Measurements from ENCODE around the gene GALNTL6. TPM values are rescaled to one million over a fixed set of nuclear protein-coding genes. Genes with fewer than 3 reads are reported as not detected.

The GALNTL6 gene
- total and polyA plus RNA-seq, 2 of the 4 experiments (the other 2 are of a cell fraction), result under 0.01 TPM; not detected in 1

- Histone ChIP-seq H2AFZ (replicated peaks; ENCODE audit: low read length, poor library complexity) (no peak overlapping the region), H3K27ac (ENCODE audit: insufficient read depth, low read length) (no peak overlapping the region), H3K27me3 (ENCODE audit: control insufficient read depth, insufficient read depth, low read length) (no peaks in the 10 kb centered on the region), H3K79me1 (ENCODE audit: low read depth in 1 of 2, low read length in 2 of 2) (no peaks in the 10 kb centered on the region), H3K56ac (ENCODE audit: extremely low read depth, insufficient read depth, low read length) (no peak overlapping the region), H2BK120ac (ENCODE audit: low read depth, low read length) (no peak overlapping the region), H4K5ac (ENCODE audit: low read depth, low read length) (no peak overlapping the region), H4K91ac (ENCODE audit: insufficient read depth, low read depth, low read length) (no peak overlapping the region), H3K4me3 (ENCODE audit: insufficient read depth, low read depth, low read length) (no peak overlapping the region), H3K9me1 (ENCODE audit: insufficient read depth, low read length) (no peaks in the 10 kb centered on the region), H3K36me3 (ENCODE audit: control insufficient read depth, insufficient read depth, low read length) (no peaks in the 10 kb centered on the region), H3K9me3 (ENCODE audit: control insufficient read depth, insufficient read depth, low read length) (no peaks in the 10 kb centered on the region), H3K4me2 (ENCODE audit: low read depth, low read length) (no peak overlapping the region), H3K4ac (ENCODE audit: low read depth, low read length) (no peak overlapping the region), H2AK5ac (ENCODE audit: low read depth, low read length) (no peak overlapping the region), H2BK15ac (ENCODE audit: low read depth, low read length) (no peak overlapping the region), H4K20me1 (ENCODE audit: insufficient read depth, low read length) (no peaks in the 10 kb centered on the region), H3K9ac (ENCODE audit: low read depth, low read length) (no peak overlapping the region), H3K18ac (ENCODE audit: low read depth, low read length) (no peak overlapping the region), H2BK5ac (ENCODE audit: low read depth, low read length, poor library complexity, severe bottlenecking) (no peak overlapping the region), H2BK20ac (ENCODE audit: low read depth, low read length) (no peak overlapping the region), H3K4me1 (ENCODE audit: control insufficient read depth, insufficient read depth, low read length) (no peaks in the 10 kb centered on the region), H3K14ac (replicated peaks; ENCODE audit: low read depth, low read length) (no peak overlapping the region), H3K23ac (ENCODE audit: low read depth, low read length) (no peak overlapping the region), H2AK9ac (replicated peaks; ENCODE audit: low read depth, low read length, poor library complexity) (no peak overlapping the region), H4K8ac (ENCODE audit: low read depth in 2 of 2, low read length in 2 of 2) (no peak overlapping the region)
- dilution Hi-C loops (cut with HindIII; ENCODE audit: low sequenced_read_pairs, unreplicated experiment), result no loop called here
- DNase-seq (no peak), ATAC-seq (ENCODE audit: low read depth) (no peak)
- BruUV-seq (replicated peaks), result no TSS peak
- intact Hi-C loops (cut with micrococcal nuclease), result no loop called here
- POLR2A ChIA-PET (ENCODE audit: unreplicated experiment), result no interaction called here
- no CpG with 5 or more reads among the region's 1 CpG for WGBS, 2 experiments (ENCODE audit: extremely low coverage in 2 of 2, insufficient read length in 1 of 2)
- in situ Hi-C loops (cut with MboI; ENCODE audit: low sequenced_read_pairs), result no loop called here
- TF ChIP-seq RFX5 (IDR thresholded peaks at IDR 0.05; ENCODE audit: low read depth, low read length) (no peak), BHLHE40 (IDR thresholded peaks at IDR 0.05; ENCODE audit: low read depth, low read length) (no peak), CTCF (conservative IDR thresholded peaks at IDR 0.05; ENCODE audit: low read depth, low read length) (no peak), MXI1 (IDR thresholded peaks at IDR 0.05; ENCODE audit: borderline replicate concordance, low read depth, low read length) (no peak)
- CTCF ChIA-PET, result no interaction called here
These were observed 937.7 kb downstream of the GALNTL6 start for GRCh38 chr4:172750910-172751309.
